GM21723 (cell line): ENCODE data around the gene WNT5B.

Experiments
- ATAC-seq: cut with Tn5 transposase; IDR thresholded peaks from one replicate; pipeline ENCODE4 v1.9.1; 2021; ENCODE audit warnings: mild to moderate bottlenecking, moderate library complexity; ENCODE audit not compliant: unreplicated experiment

The WNT5B gene

GRCh38 chr12:1628666-1629337 is at the start of gene WNT5B:
Gene WNT5B, plus strand, starts transcription at chr12:1629231. Its CDS starts 2,124 bp downstream, at chr12:1631355.
- ATAC-seq = no peak

- no peak for ATAC-seq
Measured at GRCh38 chr12:1579651-1580435, 49.2 kb upstream of the WNT5B start.

- no peak for ATAC-seq
Measured at GRCh38 chr12:1580526-1580925, 48.5 kb upstream of the WNT5B start.

- no peak for ATAC-seq
Measured at GRCh38 chr12:1581973-1582708, 46.9 kb upstream of the WNT5B start.

GRCh38 chr12:1582709-1583050 is 46.4 kb upstream of the WNT5B start:
- ATAC-seq = no peak

- peak; percentile 65 for ATAC-seq
Measured at GRCh38 chr12:1583421-1584078, 45.5 kb upstream of the WNT5B start.

- ATAC-seq = no peak
Measured at GRCh38 chr12:1584326-1584725, 44.7 kb upstream of the WNT5B start.

GRCh38 chr12:1587927-1588574 is 41.0 kb upstream of the WNT5B start:
- ATAC-seq = no peak

GRCh38 chr12:1588575-1588947 is 40.5 kb upstream of the WNT5B start:
- ATAC-seq = no peak

GRCh38 chr12:1590221-1590979 is 38.6 kb upstream of the WNT5B start:
- ATAC-seq = no peak

- no peak for ATAC-seq
Measured at GRCh38 chr12:1591034-1591433, 38.0 kb upstream of the WNT5B start.

GRCh38 chr12:1591543-1591942 is 37.5 kb upstream of the WNT5B start:
- no peak for ATAC-seq

GRCh38 chr12:1592444-1593173 is 36.4 kb upstream of the WNT5B start:
- ATAC-seq = peak; percentile 27

GRCh38 chr12:1593174-1594005 is 35.6 kb upstream of the WNT5B start:
- ATAC-seq = peak; percentile 24

- peak; percentile 54 for ATAC-seq
Measured at GRCh38 chr12:1594006-1594260, 35.1 kb upstream of the WNT5B start.

- ATAC-seq = peak; percentile 53
Measured at GRCh38 chr12:1594261-1595025, 34.6 kb upstream of the WNT5B start, which contains the start of gene FBXL14. Gene FBXL14, minus strand, starts transcription at chr12:1594581. Its CDS starts 515 bp downstream, at chr12:1594066.

- ATAC-seq = peak; percentile 3
Measured at GRCh38 chr12:1595026-1595561, 33.9 kb upstream of the WNT5B start.
